Liver (tissue), 9 donors: ENCODE results near the gene FGB. TPM values are rescaled to one million over a fixed set of nuclear protein-coding genes. Genes with fewer than 3 reads are reported as not detected.
A peak's percentile ranks its signal among the peaks of the same experiment; 100 is the strongest.

Experiments used
- DNase-seq: peaks from one replicate; pipeline ENCODE4 v3.0.0-alpha.2; 2017; ENCODE audit warnings: low spot score
- H3K27ac ChIP-seq, 2 donors: one replicate each; pipeline ENCODE4 v1.7.0; 2013; ENCODE audit warnings: inconsistent platforms in 2 of 2, low read length in 2 of 2, control low read depth in 1 of 2, low read depth in 1 of 2, mild to moderate bottlenecking in 1 of 2
- H3K27me3 ChIP-seq, 4 donors: one replicate each; pipeline versions ENCODE4 v1.6.1 to v1.7.0; 2013; ENCODE audit warnings: low read length in 3 of 4, inconsistent platforms in 1 of 4, mild to moderate bottlenecking in 1 of 4, moderate library complexity in 1 of 4; ENCODE audit not compliant: control insufficient read depth in 4 of 4, insufficient read depth in 4 of 4
- H3K36me3 ChIP-seq, 4 donors: one replicate each; pipeline versions ENCODE4 v1.6.1 to v1.7.0; 2013; ENCODE audit warnings: low read length in 3 of 4, mild to moderate bottlenecking in 3 of 4, low read depth in 1 of 4, moderate library complexity in 1 of 4; ENCODE audit not compliant: control insufficient read depth in 4 of 4, insufficient read depth in 3 of 4
- H3K4me1 ChIP-seq, 4 donors: one replicate each; pipeline versions ENCODE4 v1.6.1 to v1.7.0; 2013; ENCODE audit warnings: low read length in 3 of 4, mild to moderate bottlenecking in 3 of 4, moderate library complexity in 1 of 4; ENCODE audit not compliant: control insufficient read depth in 4 of 4, insufficient read depth in 4 of 4
- H3K4me3 ChIP-seq, 3 donors: one replicate each; pipeline versions ENCODE4 v1.6.1 to v1.7.0; 2013; ENCODE audit warnings: low read length in 3 of 3, control low read depth in 1 of 3, low read depth in 1 of 3, mild to moderate bottlenecking in 1 of 3
- H3K9ac ChIP-seq, 2 donors: one replicate each; pipeline ENCODE4 v1.7.0; 2013; ENCODE audit warnings: low read length in 2 of 2, mild to moderate bottlenecking in 2 of 2, moderate library complexity in 2 of 2, control low read depth in 1 of 2, low read depth in 1 of 2
- H3K9me3 ChIP-seq, 4 donors: one replicate each; pipeline versions ENCODE4 v1.6.1 to v1.7.0; 2013; ENCODE audit warnings: low read length in 3 of 4; ENCODE audit not compliant: control insufficient read depth in 4 of 4
- ATF3 ChIP-seq: IDR thresholded peaks from 2 replicates; pipeline ENCODE4 v1.6.1; 2016; ENCODE audit warnings: antibody characterized with exemption
- CTCF ChIP-seq: fragments of 150-350 bp; IDR thresholded peaks from 2 replicates; pipeline ENCODE4 v1.5.1; 2017; ENCODE audit warnings: improper control_type of control experiment, low read depth, low read length; ENCODE audit not compliant: missing input control
- EGR1 ChIP-seq, 2 donors: IDR thresholded peaks; 2 replicates each; pipeline ENCODE4 v1.6.1; 2016 to 2018; ENCODE audit warnings: antibody characterized with exemption in 2 of 2, low read depth in 2 of 2
- FOXA1 ChIP-seq: IDR thresholded peaks from 2 replicates; pipeline ENCODE4 v1.6.1; 2016; ENCODE audit warnings: antibody characterized with exemption
- FOXA2 ChIP-seq: IDR thresholded peaks from 2 replicates; pipeline ENCODE4 v1.6.1; 2016; ENCODE audit warnings: antibody characterized with exemption
- GABPA ChIP-seq, 2 donors: IDR thresholded peaks in 1 of 2; conservative IDR thresholded peaks in 1 of 2; 2 replicates each; pipeline ENCODE4 v1.6.1; 2016; ENCODE audit warnings: antibody characterized with exemption in 2 of 2, mild to moderate bottlenecking in 1 of 2, moderate library complexity in 1 of 2
- HNF4A ChIP-seq, 2 donors: conservative IDR thresholded peaks; 2 replicates each; pipeline ENCODE4 v1.6.1; 2016; ENCODE audit warnings: antibody characterized with exemption in 2 of 2, mild to moderate bottlenecking in 2 of 2
- HNF4G ChIP-seq: IDR thresholded peaks from 2 replicates; pipeline ENCODE4 v1.6.1; 2016; ENCODE audit warnings: antibody characterized with exemption
- JUND ChIP-seq, 2 donors: IDR thresholded peaks; 2 replicates each; pipeline ENCODE4 v1.6.1; 2016; ENCODE audit warnings: antibody characterized with exemption in 2 of 2
- MAX ChIP-seq: IDR thresholded peaks from 2 replicates; pipeline ENCODE4 v1.6.1; 2016; ENCODE audit warnings: antibody characterized with exemption
- NR2F2 ChIP-seq: IDR thresholded peaks from 2 replicates; pipeline ENCODE4 v1.6.1; 2016; ENCODE audit warnings: antibody characterized with exemption
- RAD21 ChIP-seq, 2 donors: IDR thresholded peaks; 2 replicates each; pipeline ENCODE4 v1.6.1; 2016; ENCODE audit warnings: antibody characterized with exemption in 2 of 2, mild to moderate bottlenecking in 2 of 2
- REST ChIP-seq: IDR thresholded peaks from 2 replicates; pipeline ENCODE4 v1.6.1; 2016; ENCODE audit warnings: antibody characterized with exemption, mild to moderate bottlenecking
- RXRA ChIP-seq, 2 donors: IDR thresholded peaks; 2 replicates each; pipeline ENCODE4 v1.6.1; 2017 to 2018; ENCODE audit warnings: antibody characterized with exemption in 2 of 2, mild to moderate bottlenecking in 1 of 2
- SP1 ChIP-seq: IDR thresholded peaks from 2 replicates; pipeline ENCODE4 v1.6.1; 2018; ENCODE audit warnings: antibody characterized with exemption, mild to moderate bottlenecking
- TAF1 ChIP-seq: conservative IDR thresholded peaks from 2 replicates; pipeline ENCODE4 v1.6.1; 2016; ENCODE audit warnings: antibody characterized with exemption, mild to moderate bottlenecking
- YY1 ChIP-seq: IDR thresholded peaks from 2 replicates; pipeline ENCODE4 v1.6.1; 2016; ENCODE audit warnings: antibody characterized with exemption, mild to moderate bottlenecking
- ZBTB33 ChIP-seq: IDR thresholded peaks from 2 replicates; pipeline ENCODE4 v1.6.1; 2016; ENCODE audit warnings: antibody characterized with exemption
- WGBS: extraction: QIAGEN DNeasy Blood & Tissue Kit; methylation state at CpG from one replicate; pipeline ENCODE4 v1.1.7; 2013; 5-methylcytosine and 5-hydroxymethylcytosine counted together
- polyA plus RNA-seq, 2 donors: library from polyadenylated mRNA; stranded (reverse) in 1 of 2; unstranded in 1 of 2; fragments of 200-250 nt in 1 of 2; fragments of >200 nt in 1 of 2; fragmentation: Nextera tagmentation in 1 of 2; extraction: Ambion mirVana in 1 of 2; gene quantifications; one replicate each; pipeline versions ENCODE4 v1.2.1 to v1.2.3, GENCODE V29; 2013 to 2015
- total RNA-seq, 2 donors: library from RNA; depleted of rRNA; stranded (reverse); fragments of >200 nt; gene quantifications; one replicate each; pipeline ENCODE4 v1.2.3, GENCODE V29; 2014
- donor health status: healthy.
- donor health status: healthy.
- donor health status: healthy.
- donor health status: healthy.
- donor health status: healthy.

Gene FGB
- total and polyA plus RNA-seq, 4 donors: 11,318 to 21,431 (median 15,382) TPM

GRCh38 chr4:154559494-154560418 is 3.1 kb upstream of the FGB start:
- Histone ChIP-seq H3K27me3 (no peaks in the 10 kb centered on the region), H3K4me1 (peaks cover 2 to 27% (median 11%) of the 10 kb centered on the region in 4 donors), H3K27ac (peak overlapping the region; percentile 76 to 87), H3K9ac (peak overlapping the region; percentile 42 to 83), H3K9me3 (no peaks in the 10 kb centered on the region), H3K4me3 (peak overlapping the region; percentile 28 to 66 (median 52)), H3K36me3 (peaks cover 0 to 3% (median 0%) of the 10 kb centered on the region in 4 donors)
- TF ChIP-seq EGR1 (IDR thresholded peaks at IDR 0.05; ENCODE audit: low read depth in 2 of 2) (no peak), REST (no peak), MAX (peak; percentile 20), RXRA (IDR thresholded peaks at IDR 0.05) (peak; percentile 82 to 85), FOXA2 (peak; percentile 82), NR2F2 (no peak), HNF4G (peak; percentile 29), JUND (IDR thresholded peaks at IDR 0.05) (peak; percentile 78 to 81), CTCF (peak; percentile 66), ATF3 (peak; percentile 81), GABPA (IDR thresholded peaks at IDR 0.05 in 1 of 2, conservative IDR thresholded peaks at IDR 0.05 in 1 of 2) (no peak), YY1 (peak; percentile 21), TAF1 (peak; percentile 70), ZBTB33 (no peak), FOXA1 (peak; percentile 78), HNF4A (conservative IDR thresholded peaks at IDR 0.05) (peak; percentile 73 to 83), RAD21 (IDR thresholded peaks at IDR 0.05) (peak; percentile 93 to 94), SP1 (peak; percentile 90)
- DNase-seq: no peak
- WGBS: 25% methylated on average over 9 of the region's 9 CpGs
